Upper lobe of left lung (tissue), 6 donors: Measurements from ENCODE around the gene CDH26. TPM values are rescaled to one million over a fixed set of nuclear protein-coding genes. Genes with fewer than 3 reads are reported as not detected.

ENCODE experiments used
- ATAC-seq, 2 donors: fragments of 200-7000 bp; cut with Tn5 transposase; one replicate each; pipeline ENCODE4 v1.9.1; 2022; ENCODE audit warnings: mild to moderate bottlenecking in 2 of 2, moderate library complexity in 2 of 2; ENCODE audit not compliant: low FRiP score in 2 of 2
- DNase-seq, 2 donors: peaks; one replicate each; pipeline ENCODE4 v3.0.0-alpha.2; 2019 to 2020
- H3K27ac ChIP-seq, 4 donors: fragments of 200-600 bp; sonication (generic); one replicate each; pipeline ENCODE4 v1.5.1; 2016 to 2019
- H3K27me3 ChIP-seq, 4 donors: fragments of 200-600 bp; sonication (generic); one replicate each; pipeline ENCODE4 v1.5.1; 2017 to 2019
- H3K36me3 ChIP-seq, 4 donors: fragments of 200-600 bp; sonication (generic); one replicate each; pipeline ENCODE4 v1.5.1; 2016 to 2019
- H3K4me1 ChIP-seq, 4 donors: fragments of 200-600 bp; sonication (generic); one replicate each; pipeline ENCODE4 v1.5.1; 2018 to 2019
- H3K4me3 ChIP-seq, 4 donors: fragments of 200-600 bp; sonication (generic); one replicate each; pipeline ENCODE4 v1.5.1; 2017 to 2019; ENCODE audit warnings: mild to moderate bottlenecking in 2 of 4, moderate library complexity in 1 of 4
- H3K9me3 ChIP-seq, 4 donors: fragments of 200-600 bp; sonication (generic); one replicate each; pipeline ENCODE4 v1.5.1; 2018 to 2019
- CTCF ChIP-seq, 6 experiments: fragments of 450-650 bp in 4 of 6; fragments of 200-600 bp in 2 of 6; sonication (generic) in 2 of 6; IDR thresholded peaks; one replicate each; pipeline ENCODE4 v1.5.1; 2016 to 2019; ENCODE audit warnings: antibody characterized with exemption in 6 of 6
- EP300 ChIP-seq, 4 donors: sonication (generic); formaldehyde crosslinking; IDR thresholded peaks; one replicate each; pipeline ENCODE4 v1.5.1; 2017; ENCODE audit warnings: antibody characterized with exemption in 4 of 4, control low read depth in 2 of 4
- POLR2A ChIP-seq, 4 donors: fragments of 450-650 bp; IDR thresholded peaks; one replicate each; pipeline ENCODE4 v1.5.1; 2016 to 2017; ENCODE audit warnings: antibody characterized with exemption in 4 of 4, mild to moderate bottlenecking in 2 of 4
- POLR2AphosphoS5 ChIP-seq, 2 donors: sonication (generic); formaldehyde crosslinking; IDR thresholded peaks; one replicate each; pipeline ENCODE4 v1.5.1; 2017; ENCODE audit warnings: antibody characterized with exemption in 2 of 2
- WGBS, 2 donors: methylation state at CpG; one replicate each; pipeline ENCODE4 v1.1.5; 2017 to 2018; 5-methylcytosine and 5-hydroxymethylcytosine counted together
- total RNA-seq, 6 donors: library from RNA; depleted of rRNA in 4 of 6; stranded (reverse); fragments of >200 nt in 4 of 6; gene quantifications; one replicate each; pipeline versions ENCODE4 v1.1.0 to v1.2.1, GENCODE V29; 2016 to 2021
- donor health status: DM: no; HTN: no; CAD: no; lungs with moderate emphysema.
- donor health status: DM: no; HTN: yes; CAD: no; lungs with severe emphysema.

The CDH26 gene
- total RNA-seq, 6 donors from 2014 or later, result 4.0 to 18.9 (median 11.1) TPM

- TF ChIP-seq EP300 (IDR thresholded peaks at IDR 0.05) (peak in 1 of 4 donors; percentile 25), POLR2AphosphoS5 (IDR thresholded peaks at IDR 0.05) (no peak)
- Histone ChIP-seq H3K4me3 (no peak overlapping the region), H3K27ac (peak overlapping the region; percentile 6 to 41 (median 33)), H3K9me3 (no peaks in the 10 kb centered on the region), H3K27me3 (no peaks in the 10 kb centered on the region), H3K4me1 (peaks cover 0 to 10% (median 3%) of the 10 kb centered on the region in 4 donors), H3K36me3 (no peaks in the 10 kb centered on the region)
- WGBS, 2 donors, result 44 to 61% methylated on average over 12 of the region's 12 CpGs
- ATAC-seq (peak; percentile 47 to 63), DNase-seq (peak in 1 of 2 donors; percentile 54)
Observed at GRCh38 chr20:59972037-59972801, 14.0 kb downstream of the CDH26 start.

DNA sequence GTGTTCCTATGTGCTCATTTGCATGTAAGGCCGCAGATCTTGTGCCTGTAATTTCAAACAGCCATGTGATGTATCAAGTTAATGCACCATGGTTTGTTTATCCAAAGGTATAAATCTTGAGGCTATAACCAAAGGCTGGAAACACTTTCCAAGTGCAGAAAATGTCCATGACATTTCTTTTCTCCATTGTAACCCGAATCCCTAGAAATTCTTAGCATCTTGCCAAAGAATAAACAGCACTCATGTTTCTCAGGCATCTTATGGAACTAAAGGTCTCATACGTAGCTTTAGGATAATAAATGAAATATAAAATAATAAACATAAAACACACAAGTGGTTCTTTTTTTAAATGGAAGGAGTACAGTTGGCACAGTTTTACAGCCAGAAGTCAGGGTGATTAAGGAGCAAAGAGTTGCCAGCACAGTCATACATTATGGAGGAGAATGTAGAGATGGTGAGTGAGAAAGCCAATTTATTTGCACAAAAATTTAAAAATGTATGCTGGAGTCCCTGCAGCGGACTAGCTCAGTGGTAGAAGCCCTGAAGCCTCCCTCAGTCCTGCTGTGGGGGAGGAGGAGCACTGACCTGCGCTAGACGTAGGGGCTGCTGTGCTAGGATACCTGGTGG, 18.0 kb downstream of the CDH26 start:
- ATAC-seq (no peak), DNase-seq (no peak)
- no peaks in the 10 kb centered on the region for H3K36me3 ChIP-seq
- H3K9me3 ChIP-seq, result no peaks in the 10 kb centered on the region
- 81 to 89% methylated on average over 6 of the region's 6 CpGs for WGBS, 2 donors
- TF ChIP-seq POLR2AphosphoS5 (IDR thresholded peaks at IDR 0.05) (no peak), POLR2A (IDR thresholded peaks at IDR 0.05) (no peak), CTCF (IDR thresholded peaks at IDR 0.05) (no peak), EP300 (IDR thresholded peaks at IDR 0.05) (no peak)
- no peak overlapping the region for H3K4me3 ChIP-seq
- H3K27ac ChIP-seq, result no peak overlapping the region
- peaks cover 0 to 6% (median 3%) of the 10 kb centered on the region in 4 donors for H3K4me1 ChIP-seq
- no peaks in the 10 kb centered on the region for H3K27me3 ChIP-seq

GRCh38 chr20:59977086-59977485, 18.9 kb downstream of the CDH26 start:
- no peak for TF ChIP-seq POLR2AphosphoS5 (IDR thresholded peaks at IDR 0.05)
- no peak for TF ChIP-seq EP300 (IDR thresholded peaks at IDR 0.05)
- no peak for TF ChIP-seq POLR2A (IDR thresholded peaks at IDR 0.05)
- TF ChIP-seq CTCF (IDR thresholded peaks at IDR 0.05), result no peak
- Histone ChIP-seq H3K27ac (no peak overlapping the region), H3K27me3 (no peaks in the 10 kb centered on the region), H3K9me3 (no peaks in the 10 kb centered on the region), H3K4me1 (no peaks in the 10 kb centered on the region), H3K36me3 (no peaks in the 10 kb centered on the region), H3K4me3 (no peak overlapping the region)
- ATAC-seq, result no peak
- peak in 1 of 2 donors; percentile 10 for DNase-seq
- WGBS, 2 donors, result 89% methylated on average over 7 to 9 of the region's 9 CpGs

DNA sequence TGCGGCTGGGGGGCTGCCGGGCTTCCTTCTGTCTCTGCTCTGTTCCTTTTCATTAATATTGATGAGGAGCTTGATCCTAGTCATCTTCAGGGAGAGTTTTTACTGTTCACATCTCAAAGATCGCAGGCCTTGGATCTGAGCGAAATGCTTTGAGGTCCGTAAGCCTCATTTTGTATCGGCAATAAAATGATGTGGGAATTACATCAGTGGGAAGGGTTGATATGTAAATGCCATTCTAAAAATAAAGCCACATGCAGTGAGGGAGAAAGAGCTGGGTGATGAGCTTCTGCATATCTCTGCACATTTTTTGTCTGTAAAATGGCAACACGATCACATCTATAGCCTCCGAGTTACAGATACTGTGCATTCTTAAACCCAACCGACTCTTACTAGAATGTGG, 24.9 kb downstream of the CDH26 start:
- Histone ChIP-seq H3K27me3 (no peaks in the 10 kb centered on the region), H3K4me1 (peaks cover 0 to 13% (median 2%) of the 10 kb centered on the region in 4 donors), H3K4me3 (no peak overlapping the region), H3K9me3 (no peaks in the 10 kb centered on the region), H3K36me3 (no peaks in the 10 kb centered on the region), H3K27ac (no peak overlapping the region)
- TF ChIP-seq EP300 (IDR thresholded peaks at IDR 0.05) (no peak), POLR2AphosphoS5 (IDR thresholded peaks at IDR 0.05) (no peak), CTCF (IDR thresholded peaks at IDR 0.05) (no peak), POLR2A (IDR thresholded peaks at IDR 0.05) (no peak)
- ATAC-seq (no peak), DNase-seq (no peak)
- 92 to 95% methylated on average over 9 of the region's 9 CpGs for WGBS, 2 donors

DNA sequence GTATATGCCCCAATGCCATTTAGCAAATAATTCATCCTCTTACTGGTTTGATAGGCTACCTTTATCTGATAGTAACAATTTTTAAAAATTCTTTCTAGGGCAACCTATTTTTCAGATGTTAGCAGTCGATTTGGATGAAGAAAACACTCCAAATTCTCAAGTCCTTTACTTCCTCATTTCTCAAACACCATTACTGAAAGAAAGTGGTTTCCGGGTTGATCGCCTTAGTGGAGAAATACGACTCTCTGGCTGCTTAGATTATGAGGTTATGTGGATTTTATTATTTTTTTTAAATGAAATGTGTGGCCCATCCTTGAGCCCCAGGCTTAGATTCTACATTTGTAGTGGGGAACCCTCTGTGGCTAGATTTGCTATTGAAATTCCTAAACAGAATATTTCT, 26.3 kb downstream of the CDH26 start:
- Histone ChIP-seq H3K4me1 (peaks cover 0 to 13% (median 2%) of the 10 kb centered on the region in 4 donors), H3K36me3 (no peaks in the 10 kb centered on the region), H3K4me3 (no peak overlapping the region), H3K9me3 (no peaks in the 10 kb centered on the region), H3K27me3 (no peaks in the 10 kb centered on the region), H3K27ac (peak overlapping the region; percentile 8 to 80 (median 68))
- no peak for TF ChIP-seq CTCF (IDR thresholded peaks at IDR 0.05)
- WGBS, 2 donors, result 36 to 61% methylated on average over 4 of the region's 4 CpGs
- ATAC-seq, result no peak
- no peak for DNase-seq
